Retinal pigment epithelial cell (primary cell): ENCODE measurements around the gene RNF25.
A peak's percentile ranks its signal among the peaks of the same experiment; 100 is the strongest.

Source experiments
- DNase-seq: peaks from one replicate; pipeline ENCODE4 v3.0.0-alpha.2; 2010; ENCODE audit warnings: low read depth
- H3K4me3 ChIP-seq: 2 replicates; pipeline ENCODE4 v1.5.1; 2011; ENCODE audit warnings: mild to moderate bottlenecking, low read length, control low read depth, moderate library complexity
- TF ChIP-seq, protein P1 (sequence below): conservative IDR thresholded peaks from 2 replicates; pipeline ENCODE4 v1.5.1; 2011; ENCODE audit warnings: low read depth, low read length, control low read depth, inconsistent platforms

RNF25 gene, protein sequence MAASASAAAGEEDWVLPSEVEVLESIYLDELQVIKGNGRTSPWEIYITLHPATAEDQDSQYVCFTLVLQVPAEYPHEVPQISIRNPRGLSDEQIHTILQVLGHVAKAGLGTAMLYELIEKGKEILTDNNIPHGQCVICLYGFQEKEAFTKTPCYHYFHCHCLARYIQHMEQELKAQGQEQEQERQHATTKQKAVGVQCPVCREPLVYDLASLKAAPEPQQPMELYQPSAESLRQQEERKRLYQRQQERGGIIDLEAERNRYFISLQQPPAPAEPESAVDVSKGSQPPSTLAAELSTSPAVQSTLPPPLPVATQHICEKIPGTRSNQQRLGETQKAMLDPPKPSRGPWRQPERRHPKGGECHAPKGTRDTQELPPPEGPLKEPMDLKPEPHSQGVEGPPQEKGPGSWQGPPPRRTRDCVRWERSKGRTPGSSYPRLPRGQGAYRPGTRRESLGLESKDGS

GRCh38 chr2:218671654-218672566 lies at the start of gene RNF25, which contains the start of gene STK36:
TSS of gene RNF25 (minus strand) at chr2:218672002. CDS start at chr2:218671970, 32 bp downstream.
TSS of gene STK36 (plus strand) at chr2:218672086. CDS start at chr2:218672830, 744 bp downstream.
- peak; percentile 62 for DNase-seq
- TF ChIP-seq, protein P1, sequence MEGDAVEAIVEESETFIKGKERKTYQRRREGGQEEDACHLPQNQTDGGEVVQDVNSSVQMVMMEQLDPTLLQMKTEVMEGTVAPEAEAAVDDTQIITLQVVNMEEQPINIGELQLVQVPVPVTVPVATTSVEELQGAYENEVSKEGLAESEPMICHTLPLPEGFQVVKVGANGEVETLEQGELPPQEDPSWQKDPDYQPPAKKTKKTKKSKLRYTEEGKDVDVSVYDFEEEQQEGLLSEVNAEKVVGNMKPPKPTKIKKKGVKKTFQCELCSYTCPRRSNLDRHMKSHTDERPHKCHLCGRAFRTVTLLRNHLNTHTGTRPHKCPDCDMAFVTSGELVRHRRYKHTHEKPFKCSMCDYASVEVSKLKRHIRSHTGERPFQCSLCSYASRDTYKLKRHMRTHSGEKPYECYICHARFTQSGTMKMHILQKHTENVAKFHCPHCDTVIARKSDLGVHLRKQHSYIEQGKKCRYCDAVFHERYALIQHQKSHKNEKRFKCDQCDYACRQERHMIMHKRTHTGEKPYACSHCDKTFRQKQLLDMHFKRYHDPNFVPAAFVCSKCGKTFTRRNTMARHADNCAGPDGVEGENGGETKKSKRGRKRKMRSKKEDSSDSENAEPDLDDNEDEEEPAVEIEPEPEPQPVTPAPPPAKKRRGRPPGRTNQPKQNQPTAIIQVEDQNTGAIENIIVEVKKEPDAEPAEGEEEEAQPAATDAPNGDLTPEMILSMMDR: no peak
- peak within 1 kb of the TSS; percentile 94 for H3K4me3 ChIP-seq

- TF ChIP-seq, protein P1: no peak
- DNase-seq: no peak
These were observed 49.7 kb upstream of the RNF25 start for GRCh38 chr2:218721488-218721887.

DNA sequence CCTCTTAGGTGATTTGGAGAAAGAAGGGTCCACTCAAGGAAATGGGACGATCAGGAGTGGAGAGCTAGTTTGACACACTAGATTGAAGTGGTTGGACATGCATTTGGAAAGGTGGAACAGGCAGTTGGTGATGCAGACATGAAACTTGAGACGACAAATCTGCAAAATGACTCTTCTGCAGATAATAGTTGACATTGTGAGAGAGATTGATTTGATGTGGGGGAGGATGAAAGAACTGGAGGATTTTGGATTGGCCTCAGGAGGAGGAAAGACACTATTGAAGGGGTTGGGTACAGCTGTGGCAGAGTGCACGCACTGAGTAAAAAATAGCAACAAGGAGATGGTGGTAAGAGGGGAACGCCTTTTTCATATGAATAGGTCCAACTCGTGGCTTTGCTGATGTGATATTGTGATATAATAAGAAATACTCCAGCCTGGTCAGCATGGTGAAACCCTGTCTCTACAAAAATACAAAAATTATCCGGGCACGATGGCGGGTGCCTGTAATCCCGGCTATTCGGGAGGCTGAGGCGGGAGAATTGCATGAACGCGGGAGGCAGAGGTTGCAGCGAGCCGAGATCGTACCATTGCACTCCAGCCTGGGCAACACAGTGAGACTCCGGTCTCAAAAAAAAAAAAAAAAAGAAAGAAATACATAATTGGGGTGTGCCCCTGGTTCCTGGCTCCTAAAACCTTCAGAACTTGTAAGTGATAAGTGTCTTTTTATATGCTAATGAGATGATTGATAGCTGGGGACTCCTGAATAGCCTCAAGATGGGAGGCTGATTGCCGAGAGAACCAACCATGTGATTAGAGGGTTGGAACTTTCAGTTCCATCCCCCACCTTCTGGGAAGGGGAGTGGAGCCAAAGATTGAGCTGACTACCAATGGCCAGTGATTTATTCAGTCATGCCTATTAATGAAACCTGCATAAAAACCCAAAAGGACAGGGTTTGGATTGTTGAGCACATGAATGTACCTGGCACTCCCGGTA lies 48.5 kb upstream of the RNF25 start:
- no peak overlapping the region for H3K4me3 ChIP-seq
- DNase-seq: no peak
- TF ChIP-seq, protein P1: no peak

More at GRCh38 chr2:218721488-218721887, 49.7 kb upstream of the RNF25 start:
- no peak overlapping the region for H3K4me3 ChIP-seq

GRCh38 chr2:218719457-218719856 lies 47.7 kb upstream of the RNF25 start:
- DNase-seq: peak; percentile 65
- H3K4me3 ChIP-seq: no peak overlapping the region
- TF ChIP-seq, protein P1: no peak

DNA sequence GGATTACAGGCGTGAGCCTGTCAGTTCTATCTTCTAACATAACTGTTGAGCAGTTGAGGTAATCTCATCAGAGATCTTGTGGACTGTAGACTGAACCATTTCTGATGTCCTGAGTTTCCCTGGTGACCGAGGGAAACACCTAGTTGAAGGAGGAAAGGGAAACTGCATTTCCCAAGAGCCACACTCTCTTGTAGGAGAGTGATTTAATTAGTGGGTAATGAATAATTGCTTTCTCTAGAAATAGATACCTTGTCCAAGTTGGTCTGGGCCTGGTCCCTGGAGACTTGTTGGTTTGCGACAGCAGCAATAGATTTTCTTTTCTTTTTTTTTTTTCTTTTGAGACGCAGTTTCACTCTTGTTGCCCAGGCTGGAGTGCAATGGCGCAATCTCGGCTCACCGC lies 46.3 kb upstream of the RNF25 start:
- no peak overlapping the region for H3K4me3 ChIP-seq
- TF ChIP-seq, protein P1: no peak
- no peak for DNase-seq

GRCh38 chr2:218717262-218717661 lies 45.5 kb upstream of the RNF25 start:
- TF ChIP-seq, protein P1: no peak
- H3K4me3 ChIP-seq: no peak overlapping the region
- DNase-seq: no peak
